HCT116 (cell line): ENCODE data around the gene IDUA.

Experiments used
- EZH2phosphoT487 ChIP-seq: fragments of 200-600 bp; IDR thresholded peaks from 2 replicates; pipeline ENCODE4 v1.6.1; 2018; ENCODE audit warnings: antibody characterized with exemption, borderline replicate concordance
- JUND ChIP-seq: IDR thresholded peaks from 2 replicates; pipeline ENCODE4 v1.6.1; 2012
- MAX ChIP-seq: IDR thresholded peaks from 2 replicates; pipeline ENCODE4 v1.6.1; 2012
- POLR2A ChIP-seq: IDR thresholded peaks from 2 replicates; pipeline ENCODE4 v1.7.0; 2011; ENCODE audit warnings: borderline replicate concordance; ENCODE audit not compliant: insufficient read depth, insufficient read length; ENCODE audit errors: extremely low read depth
- ZNF274 ChIP-seq: fragments of 200-500 bp; sonication (Bioruptor generic); IDR thresholded peaks from 2 replicates; pipeline ENCODE4 v1.6.1; 2014; ENCODE audit warnings: mild to moderate bottlenecking, low read depth, low read length, inconsistent platforms
- TF ChIP-seq, protein P1 (sequence below), 3 experiments: fragments of 200-600 bp in 1 of 3; sonication (generic) in 1 of 3; IDR thresholded peaks in 2 of 3; conservative IDR thresholded peaks in 1 of 3; 2 replicates each; pipeline ENCODE4 v1.5.1; 2012 to 2017; ENCODE audit warnings: low read depth in 2 of 3, low read length in 2 of 3, antibody characterized with exemption in 1 of 3, borderline replicate concordance in 1 of 3, control low read depth in 1 of 3, mild to moderate bottlenecking in 1 of 3, mixed read lengths in 1 of 3, mixed run types in 1 of 3, moderate library complexity in 1 of 3; ENCODE audit not compliant: insufficient read depth in 1 of 3

DNA sequence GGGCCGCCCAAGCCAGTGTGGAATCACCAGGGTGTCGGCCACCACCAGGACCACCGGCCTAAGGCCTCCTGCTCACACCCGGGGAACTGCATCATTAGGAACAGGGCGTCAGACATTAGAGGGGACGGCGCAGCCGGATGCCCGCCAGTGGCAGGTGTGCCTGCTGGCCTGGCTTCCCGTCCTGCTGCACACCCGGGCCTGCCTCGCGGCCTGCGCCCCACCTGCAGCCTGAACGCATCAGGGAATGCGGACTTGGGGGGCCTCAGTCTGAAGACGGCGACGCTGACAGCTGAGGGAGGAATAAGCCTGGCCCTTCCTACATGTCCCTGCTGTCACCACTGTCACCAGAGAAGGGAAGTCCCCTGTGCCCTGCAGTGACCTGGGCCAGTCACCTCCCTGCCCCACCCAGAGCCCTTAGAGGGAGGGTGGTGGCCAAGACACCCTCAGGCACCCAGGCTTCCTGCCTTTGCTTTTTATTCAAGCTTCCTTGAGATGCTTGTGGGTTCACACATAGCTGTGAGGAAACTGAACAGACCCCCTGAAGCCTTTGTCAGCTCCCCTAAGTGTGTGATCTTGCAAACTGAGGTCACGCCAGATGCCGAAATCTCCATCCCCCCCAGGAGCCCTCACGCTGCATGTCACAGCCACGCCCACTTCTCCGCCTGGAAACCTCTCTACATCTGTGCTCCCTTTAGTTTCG, 16.6 kb upstream of the IDUA start:
- TF ChIP-seq MAX (no peak), EZH2phosphoT487 (no peak), ZNF274 (no peak), JUND (no peak), POLR2A (no peak)
- TF ChIP-seq, protein P1, sequence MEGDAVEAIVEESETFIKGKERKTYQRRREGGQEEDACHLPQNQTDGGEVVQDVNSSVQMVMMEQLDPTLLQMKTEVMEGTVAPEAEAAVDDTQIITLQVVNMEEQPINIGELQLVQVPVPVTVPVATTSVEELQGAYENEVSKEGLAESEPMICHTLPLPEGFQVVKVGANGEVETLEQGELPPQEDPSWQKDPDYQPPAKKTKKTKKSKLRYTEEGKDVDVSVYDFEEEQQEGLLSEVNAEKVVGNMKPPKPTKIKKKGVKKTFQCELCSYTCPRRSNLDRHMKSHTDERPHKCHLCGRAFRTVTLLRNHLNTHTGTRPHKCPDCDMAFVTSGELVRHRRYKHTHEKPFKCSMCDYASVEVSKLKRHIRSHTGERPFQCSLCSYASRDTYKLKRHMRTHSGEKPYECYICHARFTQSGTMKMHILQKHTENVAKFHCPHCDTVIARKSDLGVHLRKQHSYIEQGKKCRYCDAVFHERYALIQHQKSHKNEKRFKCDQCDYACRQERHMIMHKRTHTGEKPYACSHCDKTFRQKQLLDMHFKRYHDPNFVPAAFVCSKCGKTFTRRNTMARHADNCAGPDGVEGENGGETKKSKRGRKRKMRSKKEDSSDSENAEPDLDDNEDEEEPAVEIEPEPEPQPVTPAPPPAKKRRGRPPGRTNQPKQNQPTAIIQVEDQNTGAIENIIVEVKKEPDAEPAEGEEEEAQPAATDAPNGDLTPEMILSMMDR (IDR thresholded peaks at IDR 0.05 in 2 of 3, conservative IDR thresholded peaks at IDR 0.05 in 1 of 3; ENCODE audit: borderline replicate concordance in 1 of 3, insufficient read depth in 1 of 3, low read depth in 2 of 3, low read length in 2 of 3): no peak
